BJ (cell line): Measurements from ENCODE around the gene UNC45B. TPM values are rescaled to one million over a fixed set of nuclear protein-coding genes. Genes with fewer than 3 reads are reported as not detected.

Experiments used
- CTCF ChIA-PET: fragments of 350-600 bp; formaldehyde crosslinking; extraction: SDS; loops from one replicate; lab custom pipeline; 2021; ENCODE audit warnings: antibody characterized with exemption, inconsistent platforms; lab: Yijun Ruan, JAX
- POLR2A ChIA-PET: fragments of 300-600 bp; sonication (Branson Sonifier 250); formaldehyde crosslinking; extraction: SDS; loops from one replicate; lab custom pipeline; 2021; ENCODE audit warnings: antibody characterized with exemption; lab: Charles Lee
- DNase-seq: peaks from one replicate; pipeline ENCODE4 v3.0.0-alpha.2; 2011; ENCODE audit warnings: low read depth
- H3K27me3 ChIP-seq: 2 replicates; pipeline ENCODE4 v1.6.0; 2011; ENCODE audit warnings: low read length; ENCODE audit not compliant: control insufficient read depth, insufficient read depth
- H3K36me3 ChIP-seq: 2 replicates; pipeline ENCODE4 v1.5.1; 2011; ENCODE audit warnings: low read length; ENCODE audit not compliant: control insufficient read depth, insufficient read depth
- H3K4me3 ChIP-seq: 2 replicates; pipeline ENCODE4 v1.5.1; 2011; ENCODE audit warnings: low read depth, mild to moderate bottlenecking, control low read depth, low read length
- CTCF ChIP-seq: IDR thresholded peaks from 2 replicates; pipeline ENCODE4 v1.5.1; 2011; ENCODE audit warnings: low read depth, mild to moderate bottlenecking, control low read depth, inconsistent platforms, low read length, moderate library complexity; ENCODE audit not compliant: insufficient read depth
- polyA plus RNA-seq: library from polyadenylated mRNA; depleted of rRNA; stranded (reverse); fragments of >200 nt; gene quantifications from 2 replicates; pipeline ENCODE4 v1.2.3, GENCODE V29; 2011

The UNC45B gene
- polyA plus RNA-seq, 1 experiment, result not detected

GRCh38 chr17:35130392-35130791 lies 17.2 kb upstream of the UNC45B start:
- H3K36me3 ChIP-seq, result peaks cover 17% of the 10 kb centered on the region
- POLR2A ChIA-PET, result no interaction called here
- no peaks in the 10 kb centered on the region for H3K27me3 ChIP-seq
- CTCF ChIA-PET, result interaction anchor here (0.6 to 2.3 kb wide), 7 partner anchors 10 to 132 kb away, joined by 3 to 8 read pairs (median 4); partner anchors contain the start of genes NLE1 and RAD51D
- TF ChIP-seq CTCF, result no peak
- H3K4me3 ChIP-seq, result no peak overlapping the region
- no peak for DNase-seq

GRCh38 chr17:35132099-35132498 lies 15.5 kb upstream of the UNC45B start:
- H3K4me3 ChIP-seq, result no peak overlapping the region
- no peaks in the 10 kb centered on the region for H3K27me3 ChIP-seq
- POLR2A ChIA-PET, result no interaction called here
- no peak for DNase-seq
- H3K36me3 ChIP-seq, result peaks cover 28% of the 10 kb centered on the region
- TF ChIP-seq CTCF, result no peak
- CTCF ChIA-PET, result interaction anchor here (2.1 to 2.3 kb wide), 2 partner anchors 10 to 13 kb away, joined by 6 to 8 read pairs; partner anchors contain the start of gene NLE1

- no peak for DNase-seq
- ChIA-PET POLR2A (no interaction called here), CTCF (interaction anchor here (1.2 kb wide), 1 partner anchor 13 kb away, joined by 4 read pairs; the partner anchor contains the start of gene RAD51D)
Observed at GRCh38 chr17:35132816-35133550, 14.6 kb upstream of the UNC45B start.

GRCh38 chr17:35135322-35135721 lies 12.3 kb upstream of the UNC45B start:
- ChIA-PET CTCF (interaction anchor here (0.7 kb wide), 1 partner anchor 15 kb away, joined by 3 read pairs; the partner anchor contains the start of gene RAD51D), POLR2A (no interaction called here)
- H3K27me3 ChIP-seq, result no peaks in the 10 kb centered on the region
- no peak for TF ChIP-seq CTCF
- H3K4me3 ChIP-seq, result no peak overlapping the region
- DNase-seq, result no peak
- peaks cover 33% of the 10 kb centered on the region for H3K36me3 ChIP-seq

More at GRCh38 chr17:35132816-35133550, 14.6 kb upstream of the UNC45B start:
- H3K27me3 ChIP-seq, result no peaks in the 10 kb centered on the region
- H3K4me3 ChIP-seq, result no peak overlapping the region
- H3K36me3 ChIP-seq, result peaks cover 31% of the 10 kb centered on the region
- no peak for TF ChIP-seq CTCF

GRCh38 chr17:35138218-35138617 lies 9.4 kb upstream of the UNC45B start:
- CTCF ChIA-PET, result interaction anchor here (1.2 kb wide), 1 partner anchor 19 kb away, joined by 3 read pairs; no protein-coding TSS in a partner anchor
- H3K27me3 ChIP-seq, result no peaks in the 10 kb centered on the region

More at GRCh38 chr17:35138218-35138617, 9.4 kb upstream of the UNC45B start:
- no peak overlapping the region for H3K4me3 ChIP-seq
- H3K36me3 ChIP-seq, result peaks cover 26% of the 10 kb centered on the region
- no peak for DNase-seq
- no peak for TF ChIP-seq CTCF
- POLR2A ChIA-PET, result no interaction called here
